Ovary (tissue), 3 donors: ENCODE measurements around the gene PTPN3.

Experiments
- POLR2A ChIP-seq: fragments of 450-650 bp; IDR thresholded peaks from one replicate; pipeline ENCODE4 v1.6.1; 2017; ENCODE audit warnings: antibody characterized with exemption, mild to moderate bottlenecking, moderate library complexity
- TF ChIP-seq, protein P1 (sequence below), 3 donors: fragments of 450-650 bp in 2 of 3; fragments of 200-600 bp in 1 of 3; IDR thresholded peaks; one replicate each; pipeline versions ENCODE4 v1.5.1 to v1.8.0; 2016 to 2022; ENCODE audit warnings: antibody characterized with exemption in 3 of 3, mild to moderate bottlenecking in 1 of 3
- donor health status: DM: no; HTN: no; CAD: no.

DNA sequence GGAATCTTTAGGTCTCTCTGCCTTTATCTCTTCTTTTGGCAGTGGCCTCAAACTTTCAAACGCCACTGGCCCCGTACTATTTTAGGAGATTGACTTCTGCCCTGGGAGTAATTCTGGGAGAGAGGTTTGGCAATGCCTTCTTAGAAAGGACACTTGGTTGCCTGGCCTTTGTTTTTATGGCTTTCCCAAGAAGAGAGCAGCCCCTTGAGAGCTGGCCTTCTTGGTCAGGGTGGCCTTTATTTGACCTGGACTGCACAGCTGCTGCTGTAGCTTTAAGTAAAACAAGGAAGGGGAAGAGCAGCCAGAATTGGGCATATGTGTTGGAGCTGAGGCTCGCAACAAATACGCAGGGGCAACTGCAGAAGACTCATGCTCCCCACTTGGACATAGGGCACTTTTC is 60.8 kb downstream of the PTPN3 start:
- TF ChIP-seq POLR2A = no peak
- TF ChIP-seq, protein P1, sequence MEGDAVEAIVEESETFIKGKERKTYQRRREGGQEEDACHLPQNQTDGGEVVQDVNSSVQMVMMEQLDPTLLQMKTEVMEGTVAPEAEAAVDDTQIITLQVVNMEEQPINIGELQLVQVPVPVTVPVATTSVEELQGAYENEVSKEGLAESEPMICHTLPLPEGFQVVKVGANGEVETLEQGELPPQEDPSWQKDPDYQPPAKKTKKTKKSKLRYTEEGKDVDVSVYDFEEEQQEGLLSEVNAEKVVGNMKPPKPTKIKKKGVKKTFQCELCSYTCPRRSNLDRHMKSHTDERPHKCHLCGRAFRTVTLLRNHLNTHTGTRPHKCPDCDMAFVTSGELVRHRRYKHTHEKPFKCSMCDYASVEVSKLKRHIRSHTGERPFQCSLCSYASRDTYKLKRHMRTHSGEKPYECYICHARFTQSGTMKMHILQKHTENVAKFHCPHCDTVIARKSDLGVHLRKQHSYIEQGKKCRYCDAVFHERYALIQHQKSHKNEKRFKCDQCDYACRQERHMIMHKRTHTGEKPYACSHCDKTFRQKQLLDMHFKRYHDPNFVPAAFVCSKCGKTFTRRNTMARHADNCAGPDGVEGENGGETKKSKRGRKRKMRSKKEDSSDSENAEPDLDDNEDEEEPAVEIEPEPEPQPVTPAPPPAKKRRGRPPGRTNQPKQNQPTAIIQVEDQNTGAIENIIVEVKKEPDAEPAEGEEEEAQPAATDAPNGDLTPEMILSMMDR (IDR thresholded peaks at IDR 0.05) = no peak
